Thyroid gland (tissue), 4 donors: ENCODE measurements around the gene MTCH2. TPM values are rescaled to one million over a fixed set of nuclear protein-coding genes. Genes with fewer than 3 reads are reported as not detected.

Source experiments
- DNase-seq, 2 donors: peaks; one replicate each; pipeline ENCODE4 v3.0.0-alpha.2; 2019
- H3K27ac ChIP-seq, 3 donors: fragments of 200-600 bp; sonication (generic); 1 replicate in 2 of 3; 2 replicates in 1 of 3; pipeline ENCODE4 v1.5.1; 2016 to 2019; ENCODE audit warnings: mild to moderate bottlenecking in 1 of 3, moderate library complexity in 1 of 3
- H3K27me3 ChIP-seq: fragments of 200-600 bp; sonication (generic); one replicate; pipeline ENCODE4 v1.5.1; 2019
- H3K36me3 ChIP-seq, 2 donors: fragments of 200-600 bp; sonication (generic); one replicate each; pipeline ENCODE4 v1.5.1; 2016 to 2019
- H3K4me1 ChIP-seq, 2 donors: fragments of 200-600 bp; sonication (generic); one replicate each; pipeline ENCODE4 v1.5.1; 2017 to 2019
- H3K4me3 ChIP-seq, 3 donors: fragments of 200-600 bp; sonication (generic); replicated peaks in 1 of 3; 1 replicate in 2 of 3; 2 replicates in 1 of 3; pipeline ENCODE4 v1.5.1; 2016; ENCODE audit warnings: mild to moderate bottlenecking in 1 of 3
- H3K9me3 ChIP-seq: fragments of 200-600 bp; sonication (generic); one replicate; pipeline ENCODE4 v1.5.1; 2017
- CTCF ChIP-seq, 6 experiments: fragments of 200-600 bp in 3 of 6; fragments of 450-650 bp in 3 of 6; sonication (generic) in 3 of 6; IDR thresholded peaks; one replicate each; pipeline ENCODE4 v1.5.1; 2016 to 2019; ENCODE audit warnings: antibody characterized with exemption in 6 of 6, mild to moderate bottlenecking in 2 of 6, inconsistent platforms in 1 of 6, moderate library complexity in 1 of 6
- POLR2A ChIP-seq, 2 donors: fragments of 450-650 bp; IDR thresholded peaks; one replicate each; pipeline ENCODE4 v1.6.1; 2017; ENCODE audit warnings: antibody characterized with exemption in 2 of 2, mild to moderate bottlenecking in 2 of 2, moderate library complexity in 1 of 2
- WGBS, 2 donors: methylation state at CpG; one replicate each; pipeline ENCODE4 v1.1.5; 2017; 5-methylcytosine and 5-hydroxymethylcytosine counted together
- intact Hi-C: fragments of 100-400 bp; cut with DNase I; formaldehyde crosslinking; loops from one replicate; pipeline ENCODE4 v1.15.1; 2023
- total RNA-seq, 4 donors: library from RNA; depleted of rRNA; stranded (reverse); fragments of >200 nt; gene quantifications; one replicate each; pipeline ENCODE4 v1.2.3, GENCODE V29; 2016

The MTCH2 gene
- total RNA-seq, 4 donors from 2014 or later: 70.3 to 126 (median 82.2) TPM

GRCh38 chr11:47620836-47621378 is 21.5 kb downstream of the MTCH2 start:
- Histone ChIP-seq H3K4me1 (peaks cover 16 to 25% of the 10 kb centered on the region in 2 donors), H3K9me3 (no peaks in the 10 kb centered on the region), H3K27me3 (no peaks in the 10 kb centered on the region), H3K27ac (no peak overlapping the region), H3K36me3 (peaks cover 14 to 38% of the 10 kb centered on the region in 2 donors), H3K4me3 (no peak overlapping the region)
- no peak for DNase-seq
- WGBS, 2 donors: 87 to 91% methylated on average over 2 of the region's 2 CpGs
- intact Hi-C loops: no loop called here
- no peak for TF ChIP-seq POLR2A (IDR thresholded peaks at IDR 0.05)
- TF ChIP-seq CTCF (IDR thresholded peaks at IDR 0.05): no peak

DNA sequence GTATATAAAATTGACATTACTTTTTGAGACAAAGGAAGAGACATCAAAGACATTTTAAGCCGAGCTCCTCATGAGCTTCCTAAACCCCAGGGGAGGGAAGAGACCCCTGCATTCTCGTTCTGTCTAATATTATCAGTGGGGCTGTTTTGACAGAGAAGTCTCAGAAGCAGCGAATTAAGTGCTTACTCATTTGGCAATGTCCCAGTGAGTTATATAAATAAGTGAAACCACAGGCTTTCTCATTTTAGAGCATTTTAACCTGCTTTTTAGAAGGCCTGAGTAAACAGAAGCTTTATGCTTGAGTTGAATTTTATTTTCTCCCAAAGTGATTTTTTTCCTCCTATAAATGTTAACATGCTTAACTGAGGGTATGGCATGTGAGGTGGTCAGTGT is 24.9 kb downstream of the MTCH2 start:
- peaks cover 9 to 16% of the 10 kb centered on the region in 2 donors for H3K36me3 ChIP-seq
- WGBS, 2 donors: 25 to 28% methylated on average over 3 of the region's 3 CpGs
- peak overlapping the region; percentile 60 to 79 (median 62) for H3K27ac ChIP-seq
- no peak for DNase-seq
- H3K27me3 ChIP-seq: no peaks in the 10 kb centered on the region
- intact Hi-C loops: no loop called here
- TF ChIP-seq POLR2A (IDR thresholded peaks at IDR 0.05) (no peak), CTCF (IDR thresholded peaks at IDR 0.05) (no peak)
- no peaks in the 10 kb centered on the region for H3K9me3 ChIP-seq
- H3K4me1 ChIP-seq: peaks cover 16 to 25% of the 10 kb centered on the region in 2 donors
- H3K4me3 ChIP-seq: no peak overlapping the region

- Histone ChIP-seq H3K4me3 (no peak overlapping the region), H3K27me3 (no peaks in the 10 kb centered on the region), H3K4me1 (peaks cover 16 to 25% of the 10 kb centered on the region in 2 donors), H3K27ac (peak overlapping the region; percentile 60 to 79 (median 62)), H3K36me3 (peaks cover 9 to 11% of the 10 kb centered on the region in 2 donors), H3K9me3 (no peaks in the 10 kb centered on the region)
- intact Hi-C loops: no loop called here
- peak; percentile 65 to 76 for DNase-seq
- TF ChIP-seq POLR2A (IDR thresholded peaks at IDR 0.05): no peak
- peak; percentile 51 to 90 (median 84) for TF ChIP-seq CTCF (IDR thresholded peaks at IDR 0.05)
- WGBS, 2 donors: 84 to 86% methylated on average over 10 of the region's 10 CpGs
Measured at GRCh38 chr11:47616726-47617416, 25.5 kb downstream of the MTCH2 start.

- no peaks in the 10 kb centered on the region for H3K27me3 ChIP-seq
- peaks cover under 1 to 8% of the 10 kb centered on the region in 2 donors for H3K36me3 ChIP-seq
- H3K9me3 ChIP-seq: no peaks in the 10 kb centered on the region
- TF ChIP-seq POLR2A (IDR thresholded peaks at IDR 0.05) (no peak), CTCF (IDR thresholded peaks at IDR 0.05) (no peak)
- H3K27ac ChIP-seq: no peak overlapping the region
- H3K4me3 ChIP-seq: no peak overlapping the region
- H3K4me1 ChIP-seq: peaks cover 16 to 25% of the 10 kb centered on the region in 2 donors
- DNase-seq: no peak
- intact Hi-C loops: no loop called here
Measured at GRCh38 chr11:47615249-47615648, 27.1 kb downstream of the MTCH2 start.

DNA sequence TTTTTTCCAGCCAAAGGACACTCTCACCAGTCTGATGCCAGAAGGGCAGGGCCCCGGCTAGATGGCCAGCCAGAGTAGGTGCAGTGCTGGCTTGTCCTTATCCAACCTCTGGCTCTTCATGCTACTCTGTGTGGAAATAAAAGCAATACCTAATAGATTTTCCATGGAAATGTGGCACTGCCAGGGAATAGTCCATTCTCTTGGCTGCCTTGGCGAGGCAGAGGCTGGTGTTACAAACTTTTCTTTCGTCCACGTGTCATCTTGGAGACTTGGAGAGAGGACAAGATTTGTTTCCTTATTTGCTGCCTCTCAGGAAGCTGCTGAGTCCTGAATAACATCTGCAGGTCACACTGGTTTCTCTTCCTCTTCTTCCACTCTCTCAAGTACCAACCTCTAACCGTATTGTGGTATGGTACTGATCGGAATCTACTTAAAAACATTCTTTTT is 31.0 kb downstream of the MTCH2 start:
- peaks cover 0 to 21% of the 10 kb centered on the region in 2 donors for H3K4me1 ChIP-seq
- H3K36me3 ChIP-seq: no peaks in the 10 kb centered on the region
- no peak for DNase-seq
- no peak overlapping the region for H3K4me3 ChIP-seq
- no peak for TF ChIP-seq CTCF (IDR thresholded peaks at IDR 0.05)
- TF ChIP-seq POLR2A (IDR thresholded peaks at IDR 0.05): no peak
- no peaks in the 10 kb centered on the region for H3K27me3 ChIP-seq
- H3K9me3 ChIP-seq: no peaks in the 10 kb centered on the region
- intact Hi-C loops: no loop called here
- no peak overlapping the region for H3K27ac ChIP-seq
- 65 to 79% methylated on average over 5 to 6 of the region's 6 CpGs for WGBS, 2 donors
